Astrocyte (in vitro differentiated cells and primary cell): ENCODE results near the gene EFEMP1. TPM values are rescaled to one million over a fixed set of nuclear protein-coding genes. Genes with fewer than 3 reads are reported as not detected.

Source experiments
- DNase-seq: peaks from one replicate; pipeline ENCODE4 v3.0.0-alpha.2; 2010; ENCODE audit warnings: low read depth
- FAIRE-seq: peaks from 2 replicates; lab custom pipeline; 2011; peaks lifted over from hg19 to GRCh38; lab: Jason Lieb, UNC
- H2AFZ ChIP-seq: 2 replicates; pipeline ENCODE4 v1.6.0; 2012; ENCODE audit warnings: low read depth, low read length, inconsistent platforms
- H3K27ac ChIP-seq: 2 replicates; pipeline ENCODE4 v1.5.1; 2011; ENCODE audit warnings: low read depth, low read length, inconsistent platforms
- H3K27me3 ChIP-seq: 2 replicates; pipeline ENCODE4 v1.6.0; 2011; ENCODE audit warnings: low read length, inconsistent platforms; ENCODE audit not compliant: insufficient read depth
- H3K36me3 ChIP-seq: 2 replicates; pipeline ENCODE4 v1.5.1; 2011; ENCODE audit warnings: low read length, inconsistent platforms; ENCODE audit not compliant: insufficient read depth
- H3K4me1 ChIP-seq: 2 replicates; pipeline ENCODE4 v1.5.1; 2011; ENCODE audit warnings: low read length, inconsistent platforms; ENCODE audit not compliant: insufficient read depth
- H3K4me2 ChIP-seq: 2 replicates; pipeline ENCODE4 v1.6.0; 2012; ENCODE audit warnings: low read length, inconsistent platforms
- H3K4me3 ChIP-seq: 2 replicates; pipeline ENCODE4 v1.5.1; 2011; ENCODE audit warnings: low read depth, mild to moderate bottlenecking, low read length, inconsistent platforms; ENCODE audit not compliant: insufficient read depth
- H3K79me2 ChIP-seq: 2 replicates; pipeline ENCODE4 v1.6.0; 2012; ENCODE audit warnings: mild to moderate bottlenecking, low read length, inconsistent platforms; ENCODE audit not compliant: insufficient read depth
- H3K9ac ChIP-seq: 2 replicates; pipeline ENCODE4 v1.6.0; 2012; ENCODE audit warnings: mild to moderate bottlenecking, low read length, inconsistent platforms
- H3K9me3 ChIP-seq: 2 replicates; pipeline ENCODE4 v1.5.1; 2012; ENCODE audit warnings: low read depth, mild to moderate bottlenecking, low read length, inconsistent platforms; ENCODE audit not compliant: insufficient read depth
- H4K20me1 ChIP-seq: 2 replicates; pipeline ENCODE4 v1.6.0; 2012; ENCODE audit warnings: low read length, inconsistent platforms; ENCODE audit not compliant: insufficient read depth
- H3K27ac Mint-ChIP-seq: one replicate; pipeline ENCODE4 v1.8.0; 2021; ENCODE audit warnings: mild to moderate bottlenecking, mixed read lengths; ENCODE audit not compliant: unreplicated experiment
- H3K27me3 Mint-ChIP-seq: one replicate; pipeline ENCODE4 v1.8.0; 2021; ENCODE audit warnings: low read depth, mixed read lengths; ENCODE audit not compliant: unreplicated experiment
- H3K36me3 Mint-ChIP-seq: one replicate; pipeline ENCODE4 v1.8.0; 2021; ENCODE audit warnings: low read depth, mixed read lengths; ENCODE audit not compliant: unreplicated experiment
- H3K4me1 Mint-ChIP-seq: one replicate; pipeline ENCODE4 v1.8.0; 2021; ENCODE audit warnings: low read depth, mixed read lengths; ENCODE audit not compliant: unreplicated experiment
- H3K4me3 Mint-ChIP-seq: one replicate; pipeline ENCODE4 v1.8.0; 2021; ENCODE audit warnings: mild to moderate bottlenecking, moderate library complexity, mixed read lengths; ENCODE audit not compliant: unreplicated experiment
- H3K9me3 Mint-ChIP-seq: one replicate; pipeline ENCODE4 v1.8.0; 2021; ENCODE audit warnings: mild to moderate bottlenecking, mixed read lengths; ENCODE audit not compliant: unreplicated experiment
- CTCF ChIP-seq: IDR thresholded peaks from 2 replicates; pipeline ENCODE4 v1.5.1; 2011; ENCODE audit warnings: low read depth, mild to moderate bottlenecking, inconsistent platforms, low read length, moderate library complexity; ENCODE audit not compliant: insufficient read depth
- EZH2 ChIP-seq: IDR thresholded peaks from 2 replicates; pipeline ENCODE4 v1.6.1; 2012; ENCODE audit warnings: mild to moderate bottlenecking, low read length, inconsistent platforms; ENCODE audit not compliant: insufficient read depth
- total RNA-seq: library from RNA; stranded (reverse); gene quantifications from 2 replicates; pipeline ENCODE4 v1.2.1, GENCODE V29; 2021

Gene EFEMP1
- total RNA-seq, 1 donor from 2014 or later = 155 TPM

GRCh38 chr2:55894720-55895119 is 28.9 kb downstream of the EFEMP1 start:
- no peak overlapping the region for H3K27ac Mint-ChIP-seq
- FAIRE-seq (no peak), DNase-seq (no peak)
- no peak overlapping the region for H3K4me3 Mint-ChIP-seq
- H3K9me3 Mint-ChIP-seq = no peaks in the 10 kb centered on the region
- H2AFZ ChIP-seq = no peak overlapping the region
- H3K4me2 ChIP-seq = no peak overlapping the region
- no peak overlapping the region for H3K27ac ChIP-seq
- H3K27me3 ChIP-seq = no peaks in the 10 kb centered on the region
- H4K20me1 ChIP-seq = no peaks in the 10 kb centered on the region
- no peaks in the 10 kb centered on the region for H3K79me2 ChIP-seq
- H3K4me1 Mint-ChIP-seq = peaks cover 6% of the 10 kb centered on the region
- no peaks in the 10 kb centered on the region for H3K36me3 ChIP-seq
- no peaks in the 10 kb centered on the region for H3K27me3 Mint-ChIP-seq
- TF ChIP-seq EZH2 (no peak), CTCF (no peak)
- H3K4me1 ChIP-seq = peaks cover 3% of the 10 kb centered on the region
- H3K9me3 ChIP-seq = no peaks in the 10 kb centered on the region
- H3K9ac ChIP-seq = no peak overlapping the region
- no peaks in the 10 kb centered on the region for H3K36me3 Mint-ChIP-seq
- no peak overlapping the region for H3K4me3 ChIP-seq

GRCh38 chr2:55891671-55892094 is 31.9 kb downstream of the EFEMP1 start:
- Histone ChIP-seq H3K9ac (no peak overlapping the region), H3K4me2 (no peak overlapping the region), H3K27me3 (no peaks in the 10 kb centered on the region), H4K20me1 (no peaks in the 10 kb centered on the region), H3K36me3 (no peaks in the 10 kb centered on the region), H2AFZ (no peak overlapping the region), H3K4me1 (peaks cover 17% of the 10 kb centered on the region), H3K4me3 (no peak overlapping the region), H3K27ac (peak overlapping the region; percentile 2), H3K79me2 (no peaks in the 10 kb centered on the region), H3K9me3 (no peaks in the 10 kb centered on the region)
- no peak for TF ChIP-seq CTCF
- TF ChIP-seq EZH2 = no peak
- Mint-ChIP-seq H3K27me3 (no peaks in the 10 kb centered on the region), H3K27ac (no peak overlapping the region), H3K36me3 (peaks cover 6% of the 10 kb centered on the region), H3K9me3 (no peaks in the 10 kb centered on the region), H3K4me3 (no peak overlapping the region), H3K4me1 (peaks cover 12% of the 10 kb centered on the region)
- DNase-seq (peak; percentile 66), FAIRE-seq (peak; percentile 78)

- Histone ChIP-seq H3K4me3 (no peak overlapping the region), H3K79me2 (no peaks in the 10 kb centered on the region), H3K4me2 (peak overlapping the region; percentile 1), H4K20me1 (no peaks in the 10 kb centered on the region), H3K27ac (peak overlapping the region; percentile 83), H2AFZ (no peak overlapping the region), H3K9me3 (no peaks in the 10 kb centered on the region), H3K36me3 (no peaks in the 10 kb centered on the region), H3K4me1 (peaks cover 42% of the 10 kb centered on the region), H3K9ac (peak overlapping the region; percentile 17), H3K27me3 (no peaks in the 10 kb centered on the region)
- no peak for TF ChIP-seq CTCF
- no peak for TF ChIP-seq EZH2
- peaks cover 29% of the 10 kb centered on the region for H3K4me1 Mint-ChIP-seq
- peak overlapping the region; percentile 86 for H3K27ac Mint-ChIP-seq
- H3K4me3 Mint-ChIP-seq = no peak overlapping the region
- H3K9me3 Mint-ChIP-seq = peaks cover 1% of the 10 kb centered on the region
- peak; percentile 76 for DNase-seq
- no peaks in the 10 kb centered on the region for H3K27me3 Mint-ChIP-seq
- H3K36me3 Mint-ChIP-seq = peaks cover 6% of the 10 kb centered on the region
- peak; percentile 75 for FAIRE-seq
Observed at GRCh38 chr2:55888936-55889335, 34.6 kb downstream of the EFEMP1 start.
